Activated naive CD4-positive, alpha-beta T cell treated with anti-CD3 and anti-CD28 coated beads, Interleukin-2, amount 50 U/mL, for 24 hours (primary cell): ENCODE results near the gene GET3.
A peak's percentile ranks its signal among the peaks of the same experiment; 100 is the strongest.

ENCODE experiments used
- H3K27ac Mint-ChIP-seq: one replicate; pipeline ENCODE4 v1.8.0; 2021; ENCODE audit warnings: mild to moderate bottlenecking, mixed read lengths
- H3K27me3 Mint-ChIP-seq: one replicate; pipeline ENCODE4 v1.8.0; 2021; ENCODE audit warnings: mixed read lengths
- H3K36me3 Mint-ChIP-seq: one replicate; pipeline ENCODE4 v1.8.0; 2021; ENCODE audit warnings: mixed read lengths
- H3K4me1 Mint-ChIP-seq: one replicate; pipeline ENCODE4 v1.8.0; 2021; ENCODE audit warnings: mixed read lengths
- H3K4me3 Mint-ChIP-seq: one replicate; pipeline ENCODE4 v1.8.0; 2021; ENCODE audit warnings: mild to moderate bottlenecking, mixed read lengths
- H3K9me3 Mint-ChIP-seq: one replicate; pipeline ENCODE4 v1.8.0; 2021; ENCODE audit warnings: mixed read lengths

Gene GET3

GRCh38 chr19:12756150-12756883, 19.0 kb downstream of the GET3 start:
- H3K36me3 Mint-ChIP-seq, result no peaks in the 10 kb centered on the region
- peaks cover 4% of the 10 kb centered on the region for H3K27me3 Mint-ChIP-seq
- no peaks in the 10 kb centered on the region for H3K9me3 Mint-ChIP-seq
- H3K4me3 Mint-ChIP-seq, result no peak overlapping the region
- H3K4me1 Mint-ChIP-seq, result peaks cover 5% of the 10 kb centered on the region
- H3K27ac Mint-ChIP-seq, result no peak overlapping the region

- peaks cover 5% of the 10 kb centered on the region for H3K4me1 Mint-ChIP-seq
- no peak overlapping the region for H3K27ac Mint-ChIP-seq
- no peaks in the 10 kb centered on the region for H3K9me3 Mint-ChIP-seq
- peaks cover 3% of the 10 kb centered on the region for H3K27me3 Mint-ChIP-seq
- H3K4me3 Mint-ChIP-seq, result peak overlapping the region; percentile 52
- H3K36me3 Mint-ChIP-seq, result no peaks in the 10 kb centered on the region
Observed at GRCh38 chr19:12757544-12758274, 20.4 kb downstream of the GET3 start.

GRCh38 chr19:12759686-12760085, 22.4 kb downstream of the GET3 start:
- peaks cover 3% of the 10 kb centered on the region for H3K27me3 Mint-ChIP-seq
- no peak overlapping the region for H3K27ac Mint-ChIP-seq
- no peaks in the 10 kb centered on the region for H3K9me3 Mint-ChIP-seq
- no peak overlapping the region for H3K4me3 Mint-ChIP-seq
- H3K36me3 Mint-ChIP-seq, result no peaks in the 10 kb centered on the region
- peaks cover 5% of the 10 kb centered on the region for H3K4me1 Mint-ChIP-seq

GRCh38 chr19:12763100-12763499, 25.8 kb downstream of the GET3 start:
- no peaks in the 10 kb centered on the region for H3K27me3 Mint-ChIP-seq
- H3K4me3 Mint-ChIP-seq, result no peak overlapping the region
- peaks cover 5% of the 10 kb centered on the region for H3K4me1 Mint-ChIP-seq
- no peaks in the 10 kb centered on the region for H3K36me3 Mint-ChIP-seq
- no peak overlapping the region for H3K27ac Mint-ChIP-seq
- no peaks in the 10 kb centered on the region for H3K9me3 Mint-ChIP-seq

GRCh38 chr19:12764698-12765097, 27.4 kb downstream of the GET3 start:
- Mint-ChIP-seq H3K27ac (no peak overlapping the region), H3K36me3 (no peaks in the 10 kb centered on the region), H3K4me1 (peaks cover 5% of the 10 kb centered on the region), H3K4me3 (no peak overlapping the region), H3K9me3 (no peaks in the 10 kb centered on the region), H3K27me3 (no peaks in the 10 kb centered on the region)

GRCh38 chr19:12766051-12766521, 28.8 kb downstream of the GET3 start:
- no peak overlapping the region for H3K27ac Mint-ChIP-seq
- H3K27me3 Mint-ChIP-seq, result no peaks in the 10 kb centered on the region
- H3K4me1 Mint-ChIP-seq, result no peaks in the 10 kb centered on the region
- H3K9me3 Mint-ChIP-seq, result no peaks in the 10 kb centered on the region
- no peaks in the 10 kb centered on the region for H3K36me3 Mint-ChIP-seq
- H3K4me3 Mint-ChIP-seq, result no peak overlapping the region

- H3K27me3 Mint-ChIP-seq, result no peaks in the 10 kb centered on the region
- no peaks in the 10 kb centered on the region for H3K4me1 Mint-ChIP-seq
- no peak overlapping the region for H3K27ac Mint-ChIP-seq
- no peak overlapping the region for H3K4me3 Mint-ChIP-seq
- no peaks in the 10 kb centered on the region for H3K36me3 Mint-ChIP-seq
- no peaks in the 10 kb centered on the region for H3K9me3 Mint-ChIP-seq
Observed at GRCh38 chr19:12767150-12767549, 29.9 kb downstream of the GET3 start.

- no peak overlapping the region for H3K27ac Mint-ChIP-seq
- H3K4me3 Mint-ChIP-seq, result no peak overlapping the region
- H3K9me3 Mint-ChIP-seq, result no peaks in the 10 kb centered on the region
- H3K27me3 Mint-ChIP-seq, result no peaks in the 10 kb centered on the region
- no peaks in the 10 kb centered on the region for H3K4me1 Mint-ChIP-seq
- H3K36me3 Mint-ChIP-seq, result no peaks in the 10 kb centered on the region
Observed at GRCh38 chr19:12767666-12768065, 30.4 kb downstream of the GET3 start.

- Mint-ChIP-seq H3K36me3 (no peaks in the 10 kb centered on the region), H3K9me3 (no peaks in the 10 kb centered on the region), H3K4me1 (peaks cover 8% of the 10 kb centered on the region), H3K4me3 (peak overlapping the region; percentile 47), H3K27ac (peak overlapping the region; percentile 59), H3K27me3 (no peaks in the 10 kb centered on the region)
Observed at GRCh38 chr19:12769689-12770088, 32.4 kb downstream of the GET3 start.

- no peaks in the 10 kb centered on the region for H3K27me3 Mint-ChIP-seq
- no peak overlapping the region for H3K4me3 Mint-ChIP-seq
- no peaks in the 10 kb centered on the region for H3K9me3 Mint-ChIP-seq
- no peak overlapping the region for H3K27ac Mint-ChIP-seq
- H3K36me3 Mint-ChIP-seq, result no peaks in the 10 kb centered on the region
- H3K4me1 Mint-ChIP-seq, result peaks cover 8% of the 10 kb centered on the region
Observed at GRCh38 chr19:12770922-12771321, 33.6 kb downstream of the GET3 start.

- Mint-ChIP-seq H3K4me3 (no peak overlapping the region), H3K4me1 (peaks cover 9% of the 10 kb centered on the region), H3K36me3 (no peaks in the 10 kb centered on the region), H3K27ac (no peak overlapping the region), H3K27me3 (no peaks in the 10 kb centered on the region), H3K9me3 (no peaks in the 10 kb centered on the region)
Observed at GRCh38 chr19:12772323-12772722, 35.0 kb downstream of the GET3 start.

GRCh38 chr19:12773571-12773970, 36.3 kb downstream of the GET3 start:
- Mint-ChIP-seq H3K27me3 (no peaks in the 10 kb centered on the region), H3K4me1 (peaks cover 19% of the 10 kb centered on the region), H3K9me3 (no peaks in the 10 kb centered on the region), H3K36me3 (no peaks in the 10 kb centered on the region), H3K4me3 (no peak overlapping the region), H3K27ac (peak overlapping the region; percentile 3)

GRCh38 chr19:12774588-12775555, 37.6 kb downstream of the GET3 start, which contains the start of gene HOOK2:
Gene HOOK2, minus strand, starts transcription at chr19:12775552. Its CDS starts 103 bp downstream, at chr19:12775449.
- Mint-ChIP-seq H3K9me3 (no peaks in the 10 kb centered on the region), H3K4me3 (peak within 1 kb of the TSS; percentile 80), H3K4me1 (peaks cover 27% of the 10 kb centered on the region), H3K36me3 (no peaks in the 10 kb centered on the region), H3K27me3 (no peaks in the 10 kb centered on the region), H3K27ac (peak within 1 kb of the TSS; percentile 76)

GRCh38 chr19:12777217-12778016, 40.1 kb downstream of the GET3 start:
- peak overlapping the region; percentile 77 for H3K27ac Mint-ChIP-seq
- H3K4me3 Mint-ChIP-seq, result peak overlapping the region; percentile 83
- H3K27me3 Mint-ChIP-seq, result no peaks in the 10 kb centered on the region
- H3K36me3 Mint-ChIP-seq, result no peaks in the 10 kb centered on the region
- H3K4me1 Mint-ChIP-seq, result peaks cover 37% of the 10 kb centered on the region
- no peaks in the 10 kb centered on the region for H3K9me3 Mint-ChIP-seq
